GM18517 (cell line): Measurements from ENCODE around the gene TEX13C.
"Not testable (repeated sequence)": the region's sequence is repeated elsewhere in the genome, so short reads cannot be mapped to it uniquely, and the experiment has no call there.

Experiments
- ATAC-seq: cut with Tn5 transposase; IDR thresholded peaks from one replicate; pipeline ENCODE4 v1.9.1; 2021; ENCODE audit warnings: mild to moderate bottlenecking, moderate library complexity; ENCODE audit not compliant: unreplicated experiment

Gene TEX13C

GRCh38 chrX:125319646-125320521 lies at the start of gene TEX13C:
Gene TEX13C, plus strand, starts transcription at chrX:125319871. Its CDS starts 249 bp downstream, at chrX:125320120.
- no peak for ATAC-seq

GRCh38 chrX:125287282-125287681 lies 32.4 kb upstream of the TEX13C start:
- ATAC-seq: no peak

GRCh38 chrX:125288343-125288742 lies 31.3 kb upstream of the TEX13C start:
- ATAC-seq: no peak

DNA sequence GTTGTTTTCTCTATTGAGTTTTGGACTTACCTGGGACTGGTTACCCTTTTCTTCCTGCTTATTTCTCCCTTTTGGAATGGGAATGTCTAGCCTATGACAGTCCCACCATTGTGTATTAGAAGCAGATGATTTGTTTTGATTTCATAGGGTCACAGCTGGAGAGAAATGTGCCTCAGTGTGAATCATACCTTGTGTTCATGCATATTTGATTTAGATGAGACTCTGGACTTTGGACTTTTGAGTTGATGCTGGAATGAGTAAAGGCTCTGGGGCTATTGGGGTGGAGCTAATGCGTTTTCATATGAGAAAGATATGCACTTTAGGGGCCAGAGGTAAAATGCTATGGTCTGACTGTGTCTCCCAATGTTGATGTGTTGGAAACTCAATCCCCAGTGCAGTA lies 30.5 kb upstream of the TEX13C start:
- no peak for ATAC-seq

DNA sequence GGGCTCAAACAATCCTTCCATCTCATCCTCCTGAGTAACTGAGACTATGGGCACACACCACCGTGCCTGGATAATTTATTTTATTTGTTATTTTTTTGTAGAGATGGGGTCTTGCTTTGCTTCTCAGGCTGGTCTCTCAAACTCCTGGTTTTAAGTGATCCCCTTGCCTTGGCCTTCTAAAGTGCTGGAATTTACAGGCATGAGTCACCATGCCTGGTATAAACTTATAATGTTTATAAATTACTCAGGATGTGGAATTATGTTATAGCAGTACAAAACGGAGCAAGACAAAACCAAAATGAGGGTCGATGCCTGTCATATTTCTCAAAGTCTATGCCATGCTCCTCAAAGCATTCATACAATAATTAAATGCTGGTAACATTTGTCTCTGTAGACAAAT lies 29.8 kb upstream of the TEX13C start:
- ATAC-seq: no peak

- ATAC-seq: no peak
These were observed 28.5 kb upstream of the TEX13C start for GRCh38 chrX:125291124-125291523.

DNA sequence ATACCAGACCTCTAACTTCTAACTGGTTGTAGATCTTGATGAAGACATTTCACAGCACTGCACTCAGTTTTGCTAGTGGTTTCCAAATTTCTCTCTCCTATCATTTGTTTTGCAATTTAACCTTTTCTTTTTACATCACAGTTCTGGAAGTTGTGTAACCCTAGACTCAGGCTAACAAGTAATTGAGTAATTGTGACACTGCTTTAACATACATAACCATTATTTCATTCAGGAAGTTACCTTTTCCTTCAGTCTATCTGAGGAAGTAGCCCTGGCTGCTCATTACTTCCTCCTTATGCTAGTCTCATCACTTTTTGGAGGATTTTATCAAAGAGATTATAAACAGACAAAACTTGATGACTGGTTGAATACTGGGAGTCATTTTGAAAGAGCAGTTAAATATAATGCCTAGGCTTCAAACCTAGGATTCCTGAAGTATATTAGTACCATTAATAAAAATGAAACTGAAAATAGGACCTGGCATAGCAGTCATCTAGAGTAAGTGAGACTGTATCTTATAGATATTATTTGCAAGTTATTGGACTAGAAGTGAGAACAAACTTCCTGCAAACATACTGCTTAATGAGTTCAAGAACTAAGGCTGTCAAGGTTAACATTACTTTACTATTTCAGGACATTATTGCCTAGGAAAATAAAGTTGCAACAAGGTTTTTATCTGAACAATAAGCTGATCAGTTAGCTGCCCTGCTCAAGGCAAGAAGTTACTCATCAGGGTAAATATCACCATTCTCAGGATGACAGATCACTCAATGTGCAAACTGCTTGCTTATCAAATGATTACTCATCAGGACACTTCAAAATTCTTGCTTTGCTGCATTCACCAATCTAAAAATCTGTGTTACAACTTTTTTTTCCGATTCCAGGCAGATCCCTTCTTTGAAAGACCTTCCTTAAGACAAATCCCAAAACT lies 25.6 kb upstream of the TEX13C start:
- ATAC-seq: peak; percentile 65

- ATAC-seq: peak; percentile 86
These were observed 24.3 kb upstream of the TEX13C start for GRCh38 chrX:125295337-125295736.

DNA sequence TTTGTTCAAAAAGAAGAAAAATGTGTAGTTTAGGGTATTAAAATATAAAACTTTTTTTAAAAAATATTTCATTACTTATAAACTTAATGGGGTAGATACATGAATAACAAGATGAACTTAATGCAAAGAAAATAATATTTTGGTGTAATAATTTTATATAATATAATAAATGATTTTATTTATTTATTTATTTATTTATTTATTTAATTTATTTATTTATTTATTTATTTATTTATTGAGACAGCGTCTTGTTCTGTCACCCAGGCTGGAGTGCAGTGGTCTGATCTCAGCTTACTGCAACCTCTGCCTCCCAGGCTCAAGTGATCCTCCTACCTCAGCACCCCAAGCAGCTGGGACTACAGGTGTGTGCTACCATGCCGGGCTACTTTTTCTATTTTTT lies 20.8 kb upstream of the TEX13C start:
- no peak for ATAC-seq

DNA sequence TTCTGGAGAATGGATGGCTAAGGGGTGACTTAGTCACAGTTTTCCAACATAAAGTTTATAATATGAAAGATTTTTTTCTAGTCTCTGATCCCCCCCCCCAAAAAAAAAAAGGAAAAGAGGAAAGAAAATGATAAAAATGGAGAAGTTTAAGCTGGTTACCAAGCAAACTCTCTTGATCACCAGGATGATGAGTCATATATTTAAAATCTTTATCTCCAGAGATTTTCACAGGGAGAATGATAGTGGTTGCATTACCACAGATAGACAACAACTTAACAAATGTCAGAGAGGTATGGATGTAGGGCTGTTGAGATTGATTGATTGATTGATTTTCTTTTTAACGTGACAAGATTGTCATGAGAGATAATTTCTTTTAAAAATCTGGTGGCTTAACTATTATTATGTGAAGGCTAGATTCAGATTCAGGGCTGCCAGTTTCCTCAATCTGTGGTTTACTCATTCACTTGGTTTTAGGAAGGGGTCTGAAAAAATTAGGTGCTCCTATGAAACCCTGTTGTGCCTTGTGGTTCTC lies 13.3 kb upstream of the TEX13C start:
- no peak for ATAC-seq

GRCh38 chrX:125308653-125309052 lies 11.0 kb upstream of the TEX13C start:
- ATAC-seq: no peak

GRCh38 chrX:125319166-125319565 lies 505 bp upstream of the TEX13C start:
- not testable (repeated sequence) for ATAC-seq

DNA sequence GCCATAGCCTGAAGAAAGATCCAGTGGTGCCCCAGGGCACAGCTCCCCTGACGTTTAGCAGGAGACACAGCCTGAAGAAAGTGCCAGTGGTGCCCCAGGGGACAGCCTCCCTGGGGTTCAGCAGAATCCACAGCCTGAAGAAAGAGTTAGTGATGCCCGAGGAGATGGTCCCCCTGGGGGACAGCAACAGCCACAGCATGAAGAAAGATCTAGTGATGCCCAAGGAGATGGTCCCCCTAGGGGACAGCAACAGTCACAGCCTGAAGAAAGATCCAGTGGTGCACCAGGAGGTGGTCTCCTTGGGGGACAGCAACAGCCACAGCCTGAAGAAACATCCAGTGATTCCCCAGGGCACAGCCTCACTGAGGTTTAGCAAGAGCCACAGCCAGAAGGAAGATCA lies 2.8 kb downstream of the TEX13C start:
- ATAC-seq: no peak

DNA sequence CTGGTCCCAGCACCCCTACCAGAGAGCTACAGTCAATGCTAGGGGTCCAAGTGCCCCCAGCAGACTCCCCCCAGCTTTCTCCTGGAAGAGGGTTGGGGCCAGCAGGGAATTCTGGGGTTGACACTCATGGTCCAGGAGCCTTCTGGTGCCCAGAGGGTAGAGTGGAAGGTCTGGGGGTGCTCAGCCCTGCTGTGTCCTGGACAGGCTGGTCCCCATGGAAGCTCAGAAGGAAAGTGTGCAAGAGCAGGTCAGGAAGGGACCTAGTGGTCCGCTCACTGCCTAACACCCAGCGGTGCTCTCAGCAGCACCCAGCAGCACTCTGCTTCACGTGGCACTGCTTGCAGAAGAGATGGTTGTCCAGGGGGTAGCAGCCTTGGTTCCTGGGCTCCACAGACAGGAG lies 6.9 kb downstream of the TEX13C start:
- ATAC-seq: no peak

DNA sequence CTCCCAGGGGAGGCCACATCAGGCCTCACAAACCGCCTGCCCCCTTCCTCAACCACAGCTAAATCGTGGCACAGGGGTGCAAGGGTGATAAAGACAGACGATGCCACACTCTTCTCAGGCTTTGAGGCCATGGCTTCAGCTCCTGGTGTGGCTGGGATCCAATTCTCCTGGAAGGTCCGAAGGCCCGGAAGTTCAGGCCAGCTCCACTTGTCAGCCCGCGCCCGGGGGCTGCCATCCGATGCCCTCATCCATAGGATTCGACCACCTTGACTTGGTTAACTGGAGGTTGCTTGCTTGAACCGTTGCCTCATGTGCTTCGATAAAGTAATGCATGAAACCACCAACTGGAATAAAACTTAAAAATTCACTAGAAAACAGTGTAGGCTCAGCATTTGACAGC lies 8.2 kb downstream of the TEX13C start:
- no peak for ATAC-seq

DNA sequence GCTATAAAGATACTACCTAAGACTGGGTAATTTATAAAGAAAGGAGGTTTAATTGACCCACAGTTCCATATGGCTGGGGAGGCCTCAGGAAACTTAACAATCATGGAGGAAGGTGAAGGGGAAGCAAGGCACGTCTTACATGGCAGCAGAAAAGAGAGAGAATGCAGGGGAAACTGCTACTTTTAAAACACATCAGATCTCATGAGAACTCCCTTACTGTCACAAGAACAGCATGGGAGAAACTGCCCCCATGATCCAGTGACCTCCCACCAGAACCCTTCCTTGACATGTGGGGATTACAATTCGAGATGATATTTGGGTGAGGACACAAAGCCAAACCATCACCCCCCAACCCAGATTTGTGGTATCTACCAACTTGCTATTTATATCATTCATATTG lies 13.9 kb downstream of the TEX13C start:
- ATAC-seq: no peak

- no peak for ATAC-seq
These were observed 20.8 kb downstream of the TEX13C start for GRCh38 chrX:125340490-125340889.

DNA sequence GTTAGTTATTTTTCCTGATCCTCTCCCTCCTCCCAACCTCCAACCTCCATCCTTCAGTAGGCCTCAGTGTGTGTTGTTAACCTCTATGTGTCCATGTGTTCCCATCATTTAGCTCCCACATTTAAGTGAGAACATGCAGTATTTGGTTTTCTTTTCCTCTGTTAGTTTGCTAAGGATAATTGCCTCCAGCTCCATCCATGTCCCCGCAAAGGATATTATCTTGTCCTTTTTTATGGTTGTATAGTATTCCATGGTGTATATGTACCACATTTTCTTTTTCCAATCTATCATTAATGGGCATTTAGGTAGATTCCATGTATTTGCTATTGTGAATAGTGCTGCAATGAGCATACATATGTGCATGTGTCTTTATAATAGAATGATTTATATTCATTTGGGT lies 54.5 kb downstream of the TEX13C start:
- no peak for ATAC-seq
